ENCODE data around the gene PCCA. TPM values are rescaled to one million over a fixed set of nuclear protein-coding genes. Genes with fewer than 3 reads are reported as not detected.
"Not testable (repeated sequence)": the region's sequence is repeated elsewhere in the genome, so short reads cannot be mapped to it uniquely, and the experiment has no call there.

PCCA gene
- polyA plus RNA-seq, 1 donor = 27.5 TPM

DNA sequence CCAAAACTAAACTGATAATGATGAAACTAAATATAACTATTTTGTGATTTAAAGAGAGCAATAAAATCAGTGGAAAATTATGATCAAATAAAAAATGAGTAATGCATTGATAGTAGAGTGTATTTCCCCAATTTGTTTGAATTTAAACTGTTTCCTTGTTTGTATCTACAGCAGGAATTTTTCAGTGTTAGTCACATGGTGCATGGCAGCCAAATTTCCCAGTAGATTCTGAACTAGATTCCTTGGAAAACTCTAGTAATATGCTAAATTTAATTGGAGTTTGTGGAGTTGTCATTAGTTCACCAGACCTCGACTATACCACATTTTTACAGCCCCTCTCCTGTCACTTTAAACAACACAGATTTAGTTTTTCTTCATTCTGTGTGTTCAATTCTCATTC is 156.2 kb downstream of the PCCA start:
- no peak for DNase-seq

DNA sequence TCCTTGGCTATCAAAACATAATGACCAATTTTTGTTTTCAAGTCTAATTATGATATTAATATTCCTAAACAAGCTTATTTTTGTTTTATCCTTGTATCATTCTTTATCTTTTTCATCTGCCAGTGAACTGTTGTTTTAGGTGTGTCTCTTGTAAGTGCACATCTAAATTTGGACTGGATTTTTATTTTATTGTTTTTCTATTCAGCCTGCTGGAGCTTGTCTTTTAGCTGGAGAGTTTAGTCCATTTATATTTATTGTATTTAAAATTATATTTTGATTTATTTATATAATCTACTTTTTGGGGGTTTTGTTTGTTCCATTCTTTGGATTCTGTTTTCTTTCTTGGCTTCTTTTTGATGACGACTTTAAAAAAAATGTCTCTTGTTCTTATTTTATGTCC is 159.0 kb downstream of the PCCA start:
- no peak for DNase-seq

DNA sequence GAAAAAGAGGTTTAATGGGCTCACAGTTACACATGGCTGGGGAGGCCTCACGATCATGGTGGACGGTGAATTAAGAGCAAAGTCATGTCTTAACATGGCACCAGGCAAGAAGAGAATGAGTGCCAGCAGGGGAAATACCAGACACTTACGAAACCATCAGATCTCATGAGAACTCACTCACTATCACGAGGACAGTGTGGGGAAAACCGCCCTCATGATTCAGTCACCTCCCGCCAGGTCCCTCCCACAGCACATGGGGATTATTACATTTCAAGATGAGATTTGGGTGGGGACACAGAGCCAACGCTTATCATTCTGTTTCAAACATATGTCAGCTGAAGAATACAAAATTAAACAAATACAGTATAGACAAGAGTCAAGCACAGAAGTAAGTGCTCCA is 165.1 kb downstream of the PCCA start:
- no peak for DNase-seq

- no peak for DNase-seq
Measured at GRCh38 chr13:100262404-100262803, 173.5 kb downstream of the PCCA start.

DNA sequence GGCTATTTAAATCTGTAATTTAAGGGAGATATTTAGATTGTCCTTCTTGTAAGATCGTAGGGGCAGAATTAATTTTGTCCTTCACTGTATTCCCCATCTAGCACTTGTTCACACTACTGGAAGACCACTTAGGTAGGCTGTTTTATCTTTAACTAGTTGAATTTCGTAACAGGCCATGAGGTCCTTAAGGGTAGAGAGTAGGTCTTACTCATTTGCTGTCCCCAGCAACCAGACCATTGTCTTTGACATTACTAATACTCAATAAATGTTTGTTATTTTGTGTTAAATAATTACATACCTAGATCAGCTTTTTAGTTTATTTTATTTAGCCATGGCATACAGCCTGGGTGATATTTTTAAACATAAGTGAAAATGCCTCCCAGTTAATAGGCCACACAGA is 177.1 kb downstream of the PCCA start:
- DNase-seq = no peak

- peak; percentile 21 for DNase-seq
Measured at GRCh38 chr13:100269837-100270236, 180.9 kb downstream of the PCCA start.

DNA sequence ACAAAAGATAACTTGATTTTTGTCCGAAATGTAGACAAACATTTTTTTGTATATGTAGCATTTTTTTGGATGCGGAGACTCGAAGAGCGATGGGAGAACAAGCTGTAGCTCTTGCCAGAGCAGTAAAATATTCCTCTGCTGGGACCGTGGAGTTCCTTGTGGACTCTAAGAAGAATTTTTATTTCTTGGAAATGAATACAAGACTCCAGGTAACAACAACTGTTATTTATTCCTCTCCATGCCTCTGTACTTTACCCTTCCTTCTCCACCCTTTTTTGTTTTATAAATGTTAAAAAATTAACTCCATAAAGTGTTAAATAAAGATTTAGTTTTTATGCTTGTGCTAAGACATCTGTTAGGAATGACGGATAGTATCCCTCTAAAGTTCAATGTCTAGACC is 184.2 kb downstream of the PCCA start:
- no peak for DNase-seq

DNA sequence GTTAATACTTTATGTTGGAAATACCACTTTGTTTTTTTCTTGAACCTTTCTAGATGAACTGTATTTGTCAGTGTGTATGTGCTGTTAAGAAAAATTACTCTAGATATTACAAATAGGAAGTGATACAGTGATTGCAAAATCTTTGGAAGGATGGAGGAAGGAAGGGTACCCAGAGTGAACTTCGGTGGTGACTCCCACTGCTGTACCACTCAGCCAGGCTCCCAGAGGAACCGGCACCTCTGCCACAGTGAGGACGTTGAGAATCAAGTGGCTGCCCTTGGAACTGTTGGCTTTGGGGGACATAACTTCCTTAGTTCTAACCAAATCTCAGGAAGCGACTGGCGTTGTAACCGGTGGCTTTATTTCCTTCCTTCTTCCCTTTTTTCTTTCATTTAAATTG is 184.7 kb downstream of the PCCA start:
- DNase-seq = no peak

- DNase-seq = no peak
Measured at GRCh38 chr13:100274942-100275506, 186.1 kb downstream of the PCCA start.

- no peak for DNase-seq
Measured at GRCh38 chr13:100275746-100276145, 186.9 kb downstream of the PCCA start.

GRCh38 chr13:100280681-100281080 is 191.8 kb downstream of the PCCA start:
- no peak for DNase-seq

DNA sequence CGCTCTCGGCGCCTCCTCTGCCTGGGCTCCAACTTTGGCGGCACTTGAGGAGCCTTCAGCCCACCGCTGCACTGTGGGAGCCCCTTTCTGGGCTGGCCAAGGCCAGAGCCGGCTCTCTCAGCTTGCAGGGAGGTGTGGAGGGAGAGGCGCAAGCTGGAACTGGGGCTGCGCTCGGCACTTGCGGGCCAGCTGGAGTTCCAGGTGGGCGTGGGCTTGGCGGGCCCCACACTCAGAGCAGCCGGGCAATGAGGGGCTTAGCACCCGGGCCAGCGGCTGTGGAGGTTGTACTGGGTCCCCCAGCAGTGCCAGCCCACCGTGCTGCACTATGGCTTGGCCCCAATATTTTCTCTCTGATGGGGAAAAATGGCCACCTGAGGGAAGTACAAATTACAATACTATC is 193.4 kb downstream of the PCCA start:
- DNase-seq = not testable (repeated sequence)

GRCh38 chr13:100290165-100290801 is 201.4 kb downstream of the PCCA start:
- DNase-seq = no peak

DNA sequence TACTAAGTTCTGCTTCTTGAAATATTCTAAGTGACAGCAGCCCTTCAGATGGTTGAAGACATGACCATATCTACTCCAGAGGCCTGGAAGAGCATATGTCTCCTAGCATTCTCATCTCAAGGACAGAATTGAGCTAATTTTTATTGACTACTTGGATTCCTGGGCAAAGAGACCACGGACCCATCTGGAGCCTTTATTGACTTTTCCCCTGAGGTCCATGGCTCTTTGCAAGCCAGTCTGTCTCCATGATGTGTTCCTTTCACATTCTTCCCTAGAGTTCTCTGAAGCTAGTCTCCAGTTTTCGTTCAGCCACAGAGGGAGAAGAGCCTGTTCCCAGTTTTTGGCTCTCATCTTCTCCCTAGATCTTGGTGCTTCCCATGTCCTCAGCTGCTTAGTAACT is 202.7 kb downstream of the PCCA start:
- DNase-seq = no peak

DNA sequence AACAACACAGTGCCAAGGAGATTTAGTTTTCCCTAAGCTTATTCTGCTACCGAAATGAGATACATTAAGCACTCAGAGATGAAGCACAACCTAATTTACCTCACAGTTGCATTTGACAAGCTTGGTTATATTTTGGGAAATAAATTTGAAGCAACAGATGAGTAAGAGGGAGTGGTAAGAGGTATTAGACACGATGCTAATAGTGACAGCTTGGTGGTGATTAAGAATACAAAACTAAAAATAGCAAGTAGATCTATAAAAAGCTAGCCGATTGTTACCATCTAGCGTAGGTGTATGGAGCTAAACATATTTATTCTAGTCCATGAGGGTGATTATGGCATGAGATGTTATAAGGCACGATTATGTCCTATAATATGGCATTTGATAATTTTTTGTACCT is 208.5 kb downstream of the PCCA start:
- DNase-seq = no peak

DNA sequence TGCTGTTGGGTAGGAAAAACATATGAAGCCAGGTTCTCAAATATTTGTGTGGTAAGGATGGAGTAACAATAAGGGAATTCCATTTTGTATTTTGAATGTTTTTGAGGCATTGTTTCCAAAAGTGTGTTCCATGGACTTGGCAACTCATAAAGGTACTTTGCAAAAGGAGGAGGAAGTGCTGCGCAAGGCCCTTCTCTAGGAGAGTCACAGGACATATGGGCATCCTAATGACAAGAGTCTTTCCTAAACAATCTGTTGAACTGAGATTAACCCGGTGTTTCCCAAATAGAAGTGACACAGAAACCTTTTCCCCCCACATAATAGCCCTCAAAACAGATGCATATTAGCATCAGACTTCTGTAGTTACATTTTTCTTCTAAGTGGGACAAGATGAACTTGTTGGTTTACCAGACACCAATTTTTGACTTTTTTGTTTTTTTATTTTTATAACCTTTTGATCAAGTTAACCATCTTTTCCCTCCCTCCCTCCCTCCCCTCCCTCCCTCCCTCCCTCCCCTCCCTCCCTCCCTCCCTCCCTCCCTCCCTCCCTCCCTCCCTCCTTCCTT is 209.3 kb downstream of the PCCA start:
- DNase-seq = no peak

DNA sequence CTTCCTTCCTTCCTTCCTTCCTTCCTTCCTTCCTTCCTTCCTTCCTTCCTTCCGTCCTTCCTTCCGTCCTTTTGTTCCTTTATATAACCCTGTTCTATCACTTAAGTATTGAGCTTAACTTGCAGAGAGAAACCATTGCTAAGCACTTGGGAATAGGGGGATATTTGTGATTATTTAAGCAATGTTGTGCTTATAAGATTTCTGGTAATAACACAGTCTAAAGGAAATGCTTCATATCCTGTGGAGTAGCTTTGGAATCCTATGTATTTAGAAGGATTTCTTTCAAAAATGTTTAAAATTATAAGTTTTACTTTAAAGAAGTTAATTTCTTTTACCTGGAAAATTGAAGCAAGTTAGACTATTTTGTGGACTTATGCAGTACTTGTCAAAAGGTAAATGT is 209.8 kb downstream of the PCCA start:
- DNase-seq = no peak

GRCh38 chr13:100300243-100300642 is 211.3 kb downstream of the PCCA start:
- DNase-seq = no peak

GRCh38 chr13:100300708-100301107 is 211.8 kb downstream of the PCCA start:
- no peak for DNase-seq

- no peak for DNase-seq
Measured at GRCh38 chr13:100301418-100301817, 212.5 kb downstream of the PCCA start.

DNA sequence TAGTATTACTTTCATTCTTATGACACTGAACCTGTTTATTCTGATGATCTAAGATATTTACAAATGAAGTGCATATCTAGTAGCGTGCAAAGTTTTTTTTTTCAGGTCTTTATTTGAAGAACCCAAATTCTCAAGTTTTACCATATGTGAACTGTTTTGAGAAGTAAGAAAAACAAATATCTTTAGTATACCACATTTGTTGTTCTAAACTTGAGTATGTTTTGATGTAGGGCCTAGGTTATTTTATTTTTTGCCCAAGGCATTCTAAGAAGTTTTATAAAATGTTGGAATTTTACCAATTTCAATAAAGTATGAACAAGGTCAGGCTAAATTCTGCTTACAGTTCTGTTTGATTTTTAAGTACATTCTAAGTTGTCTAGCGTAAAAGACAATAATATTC is 213.5 kb downstream of the PCCA start:
- no peak for DNase-seq

GRCh38 chr13:100304229-100304628 is 215.3 kb downstream of the PCCA start:
- no peak for DNase-seq

GRCh38 chr13:100305398-100305797 is 216.5 kb downstream of the PCCA start:
- no peak for DNase-seq

DNA sequence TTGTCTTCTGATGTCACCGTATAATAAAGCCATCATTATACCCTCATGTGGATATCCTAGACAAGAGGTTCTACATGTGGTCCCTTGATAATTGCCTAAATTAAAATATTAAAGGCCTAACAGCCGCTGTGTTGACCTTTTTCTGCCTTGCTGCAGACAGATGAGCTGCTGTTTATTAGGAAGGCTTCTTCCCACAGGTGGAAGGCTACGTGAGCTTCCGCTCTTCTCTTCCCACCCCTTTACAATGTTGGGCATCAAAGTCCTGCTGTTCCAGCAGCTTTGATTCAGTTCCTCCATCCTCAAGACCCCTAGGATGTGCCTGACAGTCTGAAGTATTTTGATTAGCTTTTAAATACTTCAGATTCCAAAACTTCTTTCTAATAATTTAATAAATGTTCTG is 217.1 kb downstream of the PCCA start:
- DNase-seq = no peak

Data from hindlimb muscle (tissue), 1 donor.